ENCODE data around the gene FCAR.
"Not testable (repeated sequence)": the region's sequence is repeated elsewhere in the genome, so short reads cannot be mapped to it uniquely, and the experiment has no call there.

GRCh38 chr19:54832496-54832895 lies 41.5 kb upstream of the FCAR start, which contains the start of gene KIR2DS4:
- TF ChIP-seq CTCF, POLR2A (IDR thresholded peaks at IDR 0.05): not testable (repeated sequence)
